GM12865 (cell line): ENCODE data around the gene KRT15.
"Not testable (repeated sequence)": the region's sequence is repeated elsewhere in the genome, so short reads cannot be mapped to it uniquely, and the experiment has no call there.

ENCODE experiments used
- DNase-seq: peaks from one replicate; pipeline ENCODE4 v3.0.0; 2010; ENCODE audit warnings: low read depth
- H3K4me3 ChIP-seq: 2 replicates; pipeline ENCODE4 v1.5.1; 2011; ENCODE audit warnings: mild to moderate bottlenecking, low read depth, low read length, control low read depth
- CTCF ChIP-seq: IDR thresholded peaks from 2 replicates; pipeline ENCODE4 v1.5.1; 2011; ENCODE audit warnings: low read length, control low read depth, low read depth, inconsistent platforms; ENCODE audit not compliant: insufficient read depth; ENCODE audit errors: missing control alignments

Gene KRT15

GRCh38 chr17:41544935-41545334 lies 26.2 kb upstream of the KRT15 start:
- DNase-seq = no peak
- TF ChIP-seq CTCF = no peak
- no peak overlapping the region for H3K4me3 ChIP-seq

GRCh38 chr17:41544491-41544892 lies 25.8 kb upstream of the KRT15 start:
- no peak for TF ChIP-seq CTCF
- no peak overlapping the region for H3K4me3 ChIP-seq
- no peak for DNase-seq

- DNase-seq, H3K4me3 ChIP-seq: not testable (repeated sequence)
These were observed 24.1 kb upstream of the KRT15 start for GRCh38 chr17:41542786-41543185.

GRCh38 chr17:41542357-41542756 lies 23.7 kb upstream of the KRT15 start:
- no peak overlapping the region for H3K4me3 ChIP-seq
- TF ChIP-seq CTCF = no peak
- DNase-seq = no peak

- TF ChIP-seq CTCF = no peak
- DNase-seq = no peak
- H3K4me3 ChIP-seq = no peak overlapping the region
These were observed 22.4 kb upstream of the KRT15 start for GRCh38 chr17:41540921-41541625.

- no peak for TF ChIP-seq CTCF
- no peak for DNase-seq
These were observed 21.4 kb upstream of the KRT15 start for GRCh38 chr17:41539979-41540701.

GRCh38 chr17:41539071-41539492 lies 20.4 kb upstream of the KRT15 start:
- no peak overlapping the region for H3K4me3 ChIP-seq
- no peak for DNase-seq
- no peak for TF ChIP-seq CTCF

More at GRCh38 chr17:41539979-41540701, 21.4 kb upstream of the KRT15 start:
- no peak overlapping the region for H3K4me3 ChIP-seq
